GM12872 (cell line): ENCODE data around the gene ARHGAP44.

Experiments
- TF ChIP-seq, protein P1 (sequence below): IDR thresholded peaks from 3 replicates; pipeline ENCODE4 v1.5.1; 2011; ENCODE audit warnings: low read depth, mild to moderate bottlenecking, low read length, moderate library complexity; ENCODE audit not compliant: insufficient read depth

Gene ARHGAP44, protein sequence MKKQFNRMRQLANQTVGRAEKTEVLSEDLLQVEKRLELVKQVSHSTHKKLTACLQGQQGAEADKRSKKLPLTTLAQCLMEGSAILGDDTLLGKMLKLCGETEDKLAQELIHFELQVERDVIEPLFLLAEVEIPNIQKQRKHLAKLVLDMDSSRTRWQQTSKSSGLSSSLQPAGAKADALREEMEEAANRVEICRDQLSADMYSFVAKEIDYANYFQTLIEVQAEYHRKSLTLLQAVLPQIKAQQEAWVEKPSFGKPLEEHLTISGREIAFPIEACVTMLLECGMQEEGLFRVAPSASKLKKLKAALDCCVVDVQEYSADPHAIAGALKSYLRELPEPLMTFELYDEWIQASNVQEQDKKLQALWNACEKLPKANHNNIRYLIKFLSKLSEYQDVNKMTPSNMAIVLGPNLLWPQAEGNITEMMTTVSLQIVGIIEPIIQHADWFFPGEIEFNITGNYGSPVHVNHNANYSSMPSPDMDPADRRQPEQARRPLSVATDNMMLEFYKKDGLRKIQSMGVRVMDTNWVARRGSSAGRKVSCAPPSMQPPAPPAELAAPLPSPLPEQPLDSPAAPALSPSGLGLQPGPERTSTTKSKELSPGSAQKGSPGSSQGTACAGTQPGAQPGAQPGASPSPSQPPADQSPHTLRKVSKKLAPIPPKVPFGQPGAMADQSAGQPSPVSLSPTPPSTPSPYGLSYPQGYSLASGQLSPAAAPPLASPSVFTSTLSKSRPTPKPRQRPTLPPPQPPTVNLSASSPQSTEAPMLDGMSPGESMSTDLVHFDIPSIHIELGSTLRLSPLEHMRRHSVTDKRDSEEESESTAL

DNA sequence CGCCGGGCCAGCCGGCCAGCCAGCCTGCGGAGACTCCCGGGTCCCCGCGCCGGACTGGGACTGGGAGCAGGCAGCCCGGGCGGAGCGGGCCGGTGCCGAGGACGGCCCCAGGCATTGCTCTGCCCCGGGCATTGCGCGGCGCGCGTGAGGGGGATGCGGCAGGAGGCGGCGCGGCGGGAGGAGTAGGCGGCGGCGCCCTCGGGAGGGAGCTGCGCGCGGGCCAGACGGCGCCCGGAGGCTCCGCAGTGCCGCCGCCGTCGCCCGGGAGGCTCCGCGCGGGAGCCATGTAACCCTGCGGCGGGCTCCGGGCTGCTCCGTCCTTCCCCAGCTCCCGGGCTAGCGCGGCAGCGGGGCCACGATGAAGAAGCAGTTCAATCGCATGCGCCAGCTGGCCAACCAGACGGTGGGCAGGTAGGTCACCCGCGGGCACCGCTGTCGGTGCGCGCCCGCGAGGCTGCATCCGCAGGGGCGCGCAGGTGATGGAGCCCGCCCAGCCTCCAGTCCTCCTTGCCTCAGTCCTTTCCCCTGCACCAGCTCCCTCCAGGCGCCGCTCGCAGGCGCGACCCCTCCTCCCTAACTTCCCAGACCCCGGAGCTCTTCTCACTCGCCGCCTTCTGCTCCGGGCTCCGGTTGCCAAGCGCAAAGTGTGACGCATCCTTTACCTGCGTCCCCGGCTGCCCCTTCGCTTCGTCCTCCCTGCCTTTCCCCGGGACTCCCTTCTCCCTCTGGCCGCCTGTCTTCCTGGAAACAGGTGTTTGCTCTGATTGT, at the start of gene ARHGAP44:
Gene ARHGAP44 (plus strand): TSS at position 18 of the 768 bp plus-strand sequence. CDS start 341 bp downstream, at position 359.
- TF ChIP-seq, protein P1, sequence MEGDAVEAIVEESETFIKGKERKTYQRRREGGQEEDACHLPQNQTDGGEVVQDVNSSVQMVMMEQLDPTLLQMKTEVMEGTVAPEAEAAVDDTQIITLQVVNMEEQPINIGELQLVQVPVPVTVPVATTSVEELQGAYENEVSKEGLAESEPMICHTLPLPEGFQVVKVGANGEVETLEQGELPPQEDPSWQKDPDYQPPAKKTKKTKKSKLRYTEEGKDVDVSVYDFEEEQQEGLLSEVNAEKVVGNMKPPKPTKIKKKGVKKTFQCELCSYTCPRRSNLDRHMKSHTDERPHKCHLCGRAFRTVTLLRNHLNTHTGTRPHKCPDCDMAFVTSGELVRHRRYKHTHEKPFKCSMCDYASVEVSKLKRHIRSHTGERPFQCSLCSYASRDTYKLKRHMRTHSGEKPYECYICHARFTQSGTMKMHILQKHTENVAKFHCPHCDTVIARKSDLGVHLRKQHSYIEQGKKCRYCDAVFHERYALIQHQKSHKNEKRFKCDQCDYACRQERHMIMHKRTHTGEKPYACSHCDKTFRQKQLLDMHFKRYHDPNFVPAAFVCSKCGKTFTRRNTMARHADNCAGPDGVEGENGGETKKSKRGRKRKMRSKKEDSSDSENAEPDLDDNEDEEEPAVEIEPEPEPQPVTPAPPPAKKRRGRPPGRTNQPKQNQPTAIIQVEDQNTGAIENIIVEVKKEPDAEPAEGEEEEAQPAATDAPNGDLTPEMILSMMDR, result no peak

DNA sequence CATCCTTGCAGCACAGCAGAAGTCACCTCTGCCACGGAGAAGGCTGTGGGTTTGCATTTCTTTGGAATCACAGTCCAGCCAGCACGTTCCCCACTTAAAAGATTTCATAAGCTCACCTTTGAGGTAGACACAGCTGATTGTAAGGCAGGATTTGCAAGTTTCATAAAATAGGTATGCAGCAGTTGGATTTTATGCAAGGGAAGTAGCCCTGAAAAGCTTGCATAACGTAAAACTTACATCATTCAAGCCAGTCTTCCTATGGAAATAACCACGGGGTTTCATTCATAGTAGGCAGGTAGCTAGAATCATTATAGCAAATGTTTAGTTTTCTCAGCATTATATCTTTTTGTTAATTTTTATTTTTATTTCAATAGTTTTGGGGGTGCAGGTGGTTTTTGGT, 49.8 kb upstream of the ARHGAP44 start:
- TF ChIP-seq, protein P1, result no peak

DNA sequence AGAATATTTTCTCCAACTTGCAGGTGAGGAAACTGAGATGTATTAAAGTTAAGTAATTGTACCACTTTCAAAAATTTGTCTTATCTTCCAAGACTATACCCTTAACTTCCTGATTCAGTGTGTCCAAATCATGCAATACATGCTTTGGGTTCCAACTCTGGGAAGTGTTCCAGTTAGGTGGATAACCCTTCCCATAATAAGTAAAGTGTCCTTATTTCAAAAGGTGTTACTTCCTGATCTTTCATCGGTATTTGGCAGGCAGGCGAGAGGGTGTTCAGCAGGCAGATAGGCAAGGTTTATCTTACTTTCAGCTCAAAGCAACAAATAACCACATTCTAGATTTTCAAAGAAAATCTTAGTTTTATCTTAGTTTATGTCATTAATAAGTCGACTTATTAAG, 46.3 kb upstream of the ARHGAP44 start:
- TF ChIP-seq, protein P1, result no peak

DNA sequence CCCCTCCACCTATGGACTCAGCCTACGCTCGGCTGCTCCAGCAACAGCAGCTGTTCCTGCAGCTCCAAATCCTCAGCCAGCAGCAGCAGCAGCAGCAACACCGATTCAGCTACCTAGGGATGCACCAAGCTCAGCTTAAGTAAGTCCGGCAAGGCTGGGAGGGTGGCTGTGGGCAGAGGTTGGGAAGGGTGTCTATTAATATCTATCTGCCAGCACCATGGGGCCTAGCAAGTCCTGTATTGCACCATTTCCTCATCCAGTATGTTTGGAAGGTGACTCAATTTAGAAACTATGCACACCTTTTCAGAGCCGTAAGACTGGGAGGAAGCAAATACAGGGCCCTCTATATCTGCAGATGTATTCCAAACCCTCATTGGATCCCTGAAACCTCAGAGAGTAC, 45.0 kb upstream of the ARHGAP44 start:
- TF ChIP-seq, protein P1, result no peak

DNA sequence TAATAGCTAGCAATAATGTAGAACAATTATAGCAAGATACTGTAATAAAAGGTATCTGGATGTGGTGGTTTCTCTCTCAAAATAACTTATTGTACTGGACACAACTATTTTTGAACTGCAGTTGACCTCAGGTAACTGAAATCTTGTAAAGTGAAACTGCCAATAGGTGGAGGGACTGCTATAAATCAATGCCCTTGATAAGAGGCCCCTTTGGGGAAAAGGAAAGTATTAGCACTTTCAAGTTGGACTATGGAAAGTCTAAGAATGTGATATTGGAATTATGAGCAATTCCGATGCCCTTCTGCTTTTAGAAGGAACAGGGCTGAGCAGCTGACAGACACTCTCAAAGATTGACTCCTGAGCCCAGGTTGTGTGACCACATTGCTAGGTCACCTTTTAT, 44.5 kb upstream of the ARHGAP44 start:
- TF ChIP-seq, protein P1, result no peak

DNA sequence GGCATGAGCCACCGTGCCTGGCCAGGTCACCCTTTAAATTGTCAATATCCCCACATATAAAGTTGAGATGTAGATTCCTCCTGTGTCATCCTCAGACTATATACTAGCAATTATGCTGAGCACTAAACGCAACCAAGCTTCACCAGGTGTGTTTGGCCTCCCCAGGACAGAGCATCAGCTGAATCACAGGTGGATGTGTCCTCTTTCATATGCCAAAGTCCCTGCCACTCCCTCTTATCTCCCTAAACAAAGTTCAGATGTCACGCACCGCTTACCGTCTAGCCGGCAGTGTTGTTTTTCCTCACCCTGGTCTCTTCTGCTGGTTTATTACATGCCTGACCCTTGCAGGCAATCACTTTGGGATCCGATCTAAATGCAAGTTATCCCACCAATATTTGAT, 43.8 kb upstream of the ARHGAP44 start:
- TF ChIP-seq, protein P1, result no peak

DNA sequence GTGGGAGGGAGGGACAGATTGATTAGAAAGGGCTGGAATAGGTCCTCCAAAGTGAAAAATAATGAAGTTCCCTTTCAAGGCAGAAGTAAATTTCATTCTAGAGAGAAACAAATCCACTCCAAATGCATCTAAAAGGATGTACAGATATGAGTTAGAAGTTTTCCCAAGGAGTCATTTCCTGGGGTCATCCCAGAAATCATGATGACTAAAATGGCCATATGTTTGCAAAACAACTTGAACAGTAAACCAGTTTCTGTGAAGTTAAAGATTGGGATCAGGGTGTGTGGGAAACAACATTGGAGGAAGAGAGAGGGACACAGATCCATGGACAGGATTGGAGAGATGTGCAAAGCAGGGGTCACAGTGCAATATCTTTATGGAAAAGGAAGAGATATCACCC, 32.5 kb upstream of the ARHGAP44 start:
- TF ChIP-seq, protein P1, result no peak
